ENCODE data around the gene TNN.

TNN gene

GRCh38 chr1:175126347-175126746 is 58.7 kb downstream of the TNN start:
- no peak overlapping the region for H3K27ac Mint-ChIP-seq (ENCODE audit: low read depth)
- no peak for DNase-seq (ENCODE audit: low spot score in 2 of 2)
- no peak overlapping the region for H3K4me3 Mint-ChIP-seq
- H3K27me3 Mint-ChIP-seq, result no peaks in the 10 kb centered on the region
- H3K4me1 Mint-ChIP-seq, result peaks cover 5% of the 10 kb centered on the region
- ATAC-seq (replicated peaks; ENCODE audit: extremely low read depth, poor library complexity, severe bottlenecking), result no peak
- H3K36me3 Mint-ChIP-seq (ENCODE audit: insufficient read depth), result no peaks in the 10 kb centered on the region
- no peaks in the 10 kb centered on the region for H3K9me3 Mint-ChIP-seq

GRCh38 chr1:175127565-175127964 is 59.9 kb downstream of the TNN start:
- DNase-seq (ENCODE audit: low spot score in 2 of 2) (no peak), ATAC-seq (replicated peaks; ENCODE audit: extremely low read depth, poor library complexity, severe bottlenecking) (no peak)
- Mint-ChIP-seq H3K36me3 (ENCODE audit: insufficient read depth) (no peaks in the 10 kb centered on the region), H3K4me3 (no peak overlapping the region), H3K27me3 (no peaks in the 10 kb centered on the region), H3K4me1 (peaks cover 5% of the 10 kb centered on the region), H3K27ac (ENCODE audit: low read depth) (no peak overlapping the region), H3K9me3 (no peaks in the 10 kb centered on the region)

GRCh38 chr1:175128523-175128922 is 60.9 kb downstream of the TNN start:
- Mint-ChIP-seq H3K27me3 (peaks cover 7% of the 10 kb centered on the region), H3K4me1 (peaks cover 5% of the 10 kb centered on the region), H3K36me3 (ENCODE audit: insufficient read depth) (no peaks in the 10 kb centered on the region), H3K27ac (ENCODE audit: low read depth) (no peak overlapping the region), H3K9me3 (no peaks in the 10 kb centered on the region), H3K4me3 (no peak overlapping the region)
- no peak for DNase-seq (ENCODE audit: low spot score in 2 of 2)
- no peak for ATAC-seq (replicated peaks; ENCODE audit: extremely low read depth, poor library complexity, severe bottlenecking)

GRCh38 chr1:175129182-175129581 is 61.5 kb downstream of the TNN start:
- no peak for DNase-seq (ENCODE audit: low spot score in 2 of 2)
- no peak for ATAC-seq (replicated peaks; ENCODE audit: extremely low read depth, poor library complexity, severe bottlenecking)
- Mint-ChIP-seq H3K4me1 (peaks cover 5% of the 10 kb centered on the region), H3K9me3 (no peaks in the 10 kb centered on the region), H3K27ac (ENCODE audit: low read depth) (no peak overlapping the region), H3K27me3 (peaks cover 14% of the 10 kb centered on the region), H3K4me3 (no peak overlapping the region), H3K36me3 (ENCODE audit: insufficient read depth) (no peaks in the 10 kb centered on the region)

- H3K4me3 Mint-ChIP-seq, result no peak overlapping the region
- ATAC-seq (replicated peaks; ENCODE audit: extremely low read depth, poor library complexity, severe bottlenecking) (no peak), DNase-seq (ENCODE audit: low spot score in 2 of 2) (no peak)
- H3K27me3 Mint-ChIP-seq, result peaks cover 18% of the 10 kb centered on the region
- no peaks in the 10 kb centered on the region for H3K9me3 Mint-ChIP-seq
- H3K36me3 Mint-ChIP-seq (ENCODE audit: insufficient read depth), result no peaks in the 10 kb centered on the region
- peaks cover 5% of the 10 kb centered on the region for H3K4me1 Mint-ChIP-seq
- H3K27ac Mint-ChIP-seq (ENCODE audit: low read depth), result no peak overlapping the region
These were observed 62.0 kb downstream of the TNN start for GRCh38 chr1:175129644-175129996.

- Mint-ChIP-seq H3K4me1 (peaks cover 5% of the 10 kb centered on the region), H3K9me3 (no peaks in the 10 kb centered on the region), H3K27me3 (peaks cover 23% of the 10 kb centered on the region), H3K36me3 (ENCODE audit: insufficient read depth) (no peaks in the 10 kb centered on the region), H3K4me3 (no peak overlapping the region), H3K27ac (ENCODE audit: low read depth) (no peak overlapping the region)
- no peak for DNase-seq (ENCODE audit: low spot score in 2 of 2)
- ATAC-seq (replicated peaks; ENCODE audit: extremely low read depth, poor library complexity, severe bottlenecking), result no peak
These were observed 62.5 kb downstream of the TNN start for GRCh38 chr1:175129997-175130648.

GRCh38 chr1:175130649-175131045 is 63.0 kb downstream of the TNN start:
- Mint-ChIP-seq H3K27me3 (peaks cover 28% of the 10 kb centered on the region), H3K4me3 (no peak overlapping the region), H3K4me1 (peaks cover 4% of the 10 kb centered on the region), H3K36me3 (ENCODE audit: insufficient read depth) (no peaks in the 10 kb centered on the region), H3K9me3 (no peaks in the 10 kb centered on the region), H3K27ac (ENCODE audit: low read depth) (no peak overlapping the region)
- DNase-seq (ENCODE audit: low spot score in 2 of 2) (no peak), ATAC-seq (replicated peaks; ENCODE audit: extremely low read depth, poor library complexity, severe bottlenecking) (no peak)

GRCh38 chr1:175131095-175131494 is 63.5 kb downstream of the TNN start:
- no peak overlapping the region for H3K27ac Mint-ChIP-seq (ENCODE audit: low read depth)
- H3K4me3 Mint-ChIP-seq, result no peak overlapping the region
- DNase-seq (ENCODE audit: low spot score in 2 of 2), result no peak
- peaks cover 33% of the 10 kb centered on the region for H3K27me3 Mint-ChIP-seq
- no peaks in the 10 kb centered on the region for H3K4me1 Mint-ChIP-seq
- no peaks in the 10 kb centered on the region for H3K9me3 Mint-ChIP-seq
- no peak for ATAC-seq (replicated peaks; ENCODE audit: extremely low read depth, poor library complexity, severe bottlenecking)
- H3K36me3 Mint-ChIP-seq (ENCODE audit: insufficient read depth), result no peaks in the 10 kb centered on the region

- Mint-ChIP-seq H3K36me3 (ENCODE audit: insufficient read depth) (no peaks in the 10 kb centered on the region), H3K4me1 (no peaks in the 10 kb centered on the region), H3K9me3 (no peaks in the 10 kb centered on the region), H3K27ac (ENCODE audit: low read depth) (no peak overlapping the region), H3K4me3 (no peak overlapping the region), H3K27me3 (peaks cover 44% of the 10 kb centered on the region)
- ATAC-seq (replicated peaks; ENCODE audit: extremely low read depth, poor library complexity, severe bottlenecking), result no peak
- DNase-seq (ENCODE audit: low spot score in 2 of 2), result no peak
These were observed 64.8 kb downstream of the TNN start for GRCh38 chr1:175132436-175132835.

- H3K27ac Mint-ChIP-seq (ENCODE audit: low read depth), result no peak overlapping the region
- H3K4me1 Mint-ChIP-seq, result no peaks in the 10 kb centered on the region
- H3K9me3 Mint-ChIP-seq, result no peaks in the 10 kb centered on the region
- H3K27me3 Mint-ChIP-seq, result peaks cover 58% of the 10 kb centered on the region
- H3K36me3 Mint-ChIP-seq (ENCODE audit: insufficient read depth), result no peaks in the 10 kb centered on the region
- H3K4me3 Mint-ChIP-seq, result no peak overlapping the region
- ATAC-seq (replicated peaks; ENCODE audit: extremely low read depth, poor library complexity, severe bottlenecking) (no peak), DNase-seq (ENCODE audit: low spot score in 2 of 2) (no peak)
These were observed 66.2 kb downstream of the TNN start for GRCh38 chr1:175133673-175134435.

GRCh38 chr1:175134500-175134899 is 66.9 kb downstream of the TNN start:
- DNase-seq (ENCODE audit: low spot score in 2 of 2), result no peak
- no peaks in the 10 kb centered on the region for H3K4me1 Mint-ChIP-seq
- no peak for ATAC-seq (replicated peaks; ENCODE audit: extremely low read depth, poor library complexity, severe bottlenecking)
- H3K4me3 Mint-ChIP-seq, result no peak overlapping the region
- H3K9me3 Mint-ChIP-seq, result no peaks in the 10 kb centered on the region
- H3K27me3 Mint-ChIP-seq, result peaks cover 59% of the 10 kb centered on the region
- H3K36me3 Mint-ChIP-seq (ENCODE audit: insufficient read depth), result no peaks in the 10 kb centered on the region
- H3K27ac Mint-ChIP-seq (ENCODE audit: low read depth), result no peak overlapping the region

GRCh38 chr1:175136246-175136645 is 68.6 kb downstream of the TNN start:
- DNase-seq (ENCODE audit: low spot score in 2 of 2) (no peak), ATAC-seq (replicated peaks; ENCODE audit: extremely low read depth, poor library complexity, severe bottlenecking) (no peak)
- Mint-ChIP-seq H3K4me3 (no peak overlapping the region), H3K36me3 (ENCODE audit: insufficient read depth) (no peaks in the 10 kb centered on the region), H3K9me3 (no peaks in the 10 kb centered on the region), H3K27me3 (peaks cover 59% of the 10 kb centered on the region), H3K27ac (ENCODE audit: low read depth) (no peak overlapping the region), H3K4me1 (no peaks in the 10 kb centered on the region)

- Mint-ChIP-seq H3K9me3 (no peaks in the 10 kb centered on the region), H3K27me3 (peaks cover 59% of the 10 kb centered on the region), H3K36me3 (ENCODE audit: insufficient read depth) (no peaks in the 10 kb centered on the region), H3K4me3 (no peak overlapping the region), H3K4me1 (no peaks in the 10 kb centered on the region), H3K27ac (ENCODE audit: low read depth) (no peak overlapping the region)
- DNase-seq (ENCODE audit: low spot score in 2 of 2) (no peak), ATAC-seq (replicated peaks; ENCODE audit: extremely low read depth, poor library complexity, severe bottlenecking) (no peak)
These were observed 69.7 kb downstream of the TNN start for GRCh38 chr1:175137369-175137768.
